GM23338 (cell line): Measurements from ENCODE around the gene AIP.

Source experiments
- CREB1 ChIP-seq: fragments of 250-450 bp; sonication (Bioruptor Pico); IDR thresholded peaks from 2 replicates; pipeline ENCODE4 v1.5.0; 2020; ENCODE audit warnings: low read depth, mild to moderate bottlenecking, moderate library complexity
- ETS1 ChIP-seq: IDR thresholded peaks from 2 replicates; pipeline ENCODE4 v1.6.1; 2016; ENCODE audit warnings: antibody characterized with exemption
- EZH2 ChIP-seq: fragments of 200-600 bp; sonication (generic); IDR thresholded peaks from one replicate; pipeline ENCODE4 v1.8.0; 2017; ENCODE audit warnings: antibody characterized with exemption, mild to moderate bottlenecking, low read depth; ENCODE audit not compliant: unreplicated experiment
- EZH2phosphoT487 ChIP-seq: fragments of 200-600 bp; sonication (generic); IDR thresholded peaks from one replicate; pipeline ENCODE4 v1.8.1; 2018; ENCODE audit warnings: antibody characterized with exemption; ENCODE audit not compliant: unreplicated experiment
- JUNB ChIP-seq: IDR thresholded peaks from one replicate; pipeline ENCODE4 v1.6.1; 2016; ENCODE audit warnings: antibody characterized with exemption; ENCODE audit not compliant: unreplicated experiment
- NANOG ChIP-seq: IDR thresholded peaks from 2 replicates; pipeline ENCODE4 v1.6.1; 2016; ENCODE audit warnings: antibody characterized with exemption, borderline replicate concordance
- POLR2AphosphoS5 ChIP-seq: IDR thresholded peaks from 2 replicates; pipeline ENCODE4 v1.6.1; 2016; ENCODE audit warnings: antibody characterized with exemption, low read depth
- REST ChIP-seq: IDR thresholded peaks from one replicate; pipeline ENCODE4 v1.6.1; 2018; ENCODE audit warnings: antibody characterized with exemption; ENCODE audit not compliant: unreplicated experiment
- ZNF114 ChIP-seq: fragments of 250-450 bp; sonication (Bioruptor Pico); IDR thresholded peaks from 2 replicates; pipeline ENCODE4 v1.5.0; 2020; ENCODE audit warnings: mild to moderate bottlenecking, moderate library complexity
- ZNF331 ChIP-seq: fragments of 250-450 bp; sonication (Bioruptor Pico); IDR thresholded peaks from 2 replicates; pipeline ENCODE4 v1.5.0; 2020; ENCODE audit warnings: low read depth, mild to moderate bottlenecking, moderate library complexity
- ZNF462 ChIP-seq: fragments of 250-450 bp; sonication (Bioruptor Pico); IDR thresholded peaks from 2 replicates; pipeline ENCODE4 v1.5.0; 2020; ENCODE audit warnings: mild to moderate bottlenecking, moderate library complexity
- TF ChIP-seq, protein P1 (sequence below), 2 experiments: fragments of 200-600 bp in 1 of 2; sonication (generic) in 1 of 2; conservative IDR thresholded peaks; 2 replicates each; pipeline versions ENCODE4 v1.5.1 to v1.6.1; 2016 to 2017; ENCODE audit warnings: antibody characterized with exemption in 2 of 2, low read depth in 2 of 2, mild to moderate bottlenecking in 2 of 2, moderate library complexity in 1 of 2

- TF ChIP-seq POLR2AphosphoS5 (peak; percentile 80), JUNB (no peak), REST (no peak), EZH2phosphoT487 (no peak), EZH2 (no peak), CREB1 (CRISPR knock-in tag) (peak; percentile 83), ZNF114 (CRISPR knock-in tag) (no peak), ZNF462 (no peak), ZNF331 (CRISPR knock-in tag) (no peak), ETS1 (no peak; the same call in 1 of the 2 replicates), NANOG (no peak)
- TF ChIP-seq, protein P1, sequence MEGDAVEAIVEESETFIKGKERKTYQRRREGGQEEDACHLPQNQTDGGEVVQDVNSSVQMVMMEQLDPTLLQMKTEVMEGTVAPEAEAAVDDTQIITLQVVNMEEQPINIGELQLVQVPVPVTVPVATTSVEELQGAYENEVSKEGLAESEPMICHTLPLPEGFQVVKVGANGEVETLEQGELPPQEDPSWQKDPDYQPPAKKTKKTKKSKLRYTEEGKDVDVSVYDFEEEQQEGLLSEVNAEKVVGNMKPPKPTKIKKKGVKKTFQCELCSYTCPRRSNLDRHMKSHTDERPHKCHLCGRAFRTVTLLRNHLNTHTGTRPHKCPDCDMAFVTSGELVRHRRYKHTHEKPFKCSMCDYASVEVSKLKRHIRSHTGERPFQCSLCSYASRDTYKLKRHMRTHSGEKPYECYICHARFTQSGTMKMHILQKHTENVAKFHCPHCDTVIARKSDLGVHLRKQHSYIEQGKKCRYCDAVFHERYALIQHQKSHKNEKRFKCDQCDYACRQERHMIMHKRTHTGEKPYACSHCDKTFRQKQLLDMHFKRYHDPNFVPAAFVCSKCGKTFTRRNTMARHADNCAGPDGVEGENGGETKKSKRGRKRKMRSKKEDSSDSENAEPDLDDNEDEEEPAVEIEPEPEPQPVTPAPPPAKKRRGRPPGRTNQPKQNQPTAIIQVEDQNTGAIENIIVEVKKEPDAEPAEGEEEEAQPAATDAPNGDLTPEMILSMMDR (conservative IDR thresholded peaks at IDR 0.05; ENCODE audit: low read depth in 2 of 2), result peak in 1 of 2 experiments; percentile 62; a peak in 3 of 4 replicates
These were observed 13.9 kb upstream of the AIP start, which contains the start of gene TMEM134 for GRCh38 chr11:67468759-67469507.
